DND-41 (cell line): ENCODE data around the gene CAPN5.

ENCODE experiments used
- EZH2 ChIP-seq: IDR thresholded peaks from 3 replicates; pipeline ENCODE4 v1.6.1; 2012; ENCODE audit warnings: borderline replicate concordance, low read depth, mild to moderate bottlenecking, moderate library complexity, low read length, inconsistent platforms; ENCODE audit not compliant: severe bottlenecking
- TF ChIP-seq, protein P1 (sequence below): IDR thresholded peaks from 2 replicates; pipeline ENCODE4 v1.5.1; 2012; ENCODE audit warnings: borderline replicate concordance, low read length, moderate library complexity, mild to moderate bottlenecking; ENCODE audit not compliant: poor library complexity, severe bottlenecking; ENCODE audit errors: extremely low read depth

DNA sequence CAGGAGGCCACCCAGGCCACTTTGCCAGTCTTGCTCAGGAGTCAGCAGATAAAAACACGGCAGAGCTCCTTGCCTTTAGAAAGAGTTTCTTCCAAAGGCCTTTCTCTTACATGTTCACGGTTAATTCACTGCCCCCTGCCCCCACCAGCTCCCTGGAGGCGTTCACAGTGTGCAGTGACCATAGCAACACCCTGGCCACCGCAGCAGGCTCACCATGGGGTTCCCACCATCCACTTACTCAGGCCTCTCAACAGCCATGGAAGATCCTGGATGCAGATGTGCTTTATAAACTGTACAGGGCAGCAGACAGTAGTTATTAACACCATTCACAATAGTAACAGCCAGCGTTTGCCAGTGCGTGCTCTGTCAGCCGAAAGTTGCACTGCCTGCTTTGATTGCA lies 50.7 kb downstream of the CAPN5 start:
- TF ChIP-seq, protein P1, sequence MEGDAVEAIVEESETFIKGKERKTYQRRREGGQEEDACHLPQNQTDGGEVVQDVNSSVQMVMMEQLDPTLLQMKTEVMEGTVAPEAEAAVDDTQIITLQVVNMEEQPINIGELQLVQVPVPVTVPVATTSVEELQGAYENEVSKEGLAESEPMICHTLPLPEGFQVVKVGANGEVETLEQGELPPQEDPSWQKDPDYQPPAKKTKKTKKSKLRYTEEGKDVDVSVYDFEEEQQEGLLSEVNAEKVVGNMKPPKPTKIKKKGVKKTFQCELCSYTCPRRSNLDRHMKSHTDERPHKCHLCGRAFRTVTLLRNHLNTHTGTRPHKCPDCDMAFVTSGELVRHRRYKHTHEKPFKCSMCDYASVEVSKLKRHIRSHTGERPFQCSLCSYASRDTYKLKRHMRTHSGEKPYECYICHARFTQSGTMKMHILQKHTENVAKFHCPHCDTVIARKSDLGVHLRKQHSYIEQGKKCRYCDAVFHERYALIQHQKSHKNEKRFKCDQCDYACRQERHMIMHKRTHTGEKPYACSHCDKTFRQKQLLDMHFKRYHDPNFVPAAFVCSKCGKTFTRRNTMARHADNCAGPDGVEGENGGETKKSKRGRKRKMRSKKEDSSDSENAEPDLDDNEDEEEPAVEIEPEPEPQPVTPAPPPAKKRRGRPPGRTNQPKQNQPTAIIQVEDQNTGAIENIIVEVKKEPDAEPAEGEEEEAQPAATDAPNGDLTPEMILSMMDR = no peak
- no peak for TF ChIP-seq EZH2
